GM21786 (cell line): Measurements from ENCODE around the gene OOSP4B.
"Not testable (repeated sequence)": the region's sequence is repeated elsewhere in the genome, so short reads cannot be mapped to it uniquely, and the experiment has no call there.

Experiments
- ATAC-seq: cut with Tn5 transposase; IDR thresholded peaks from one replicate; pipeline ENCODE4 v1.9.1; 2021; ENCODE audit not compliant: unreplicated experiment

The OOSP4B gene

GRCh38 chr11:60016881-60017280 is at the start of gene OOSP4B:
OOSP4B (plus strand) TSS chr11:60017181.
- no peak for ATAC-seq

GRCh38 chr11:59967677-59968394 is 49.1 kb upstream of the OOSP4B start:
- no peak for ATAC-seq

GRCh38 chr11:59968395-59968783 is 48.6 kb upstream of the OOSP4B start:
- ATAC-seq, result no peak

GRCh38 chr11:59973097-59973496 is 43.9 kb upstream of the OOSP4B start:
- no peak for ATAC-seq

- ATAC-seq, result no peak
These were observed 35.7 kb upstream of the OOSP4B start for GRCh38 chr11:59981106-59981770.

- not testable (repeated sequence) for ATAC-seq
These were observed 34.9 kb upstream of the OOSP4B start for GRCh38 chr11:59982037-59982436.

- ATAC-seq, result no peak
These were observed 33.8 kb upstream of the OOSP4B start for GRCh38 chr11:59983212-59983611.

GRCh38 chr11:59984368-59984767 is 32.6 kb upstream of the OOSP4B start:
- no peak for ATAC-seq

GRCh38 chr11:59990421-59990820 is 26.6 kb upstream of the OOSP4B start:
- ATAC-seq, result no peak

GRCh38 chr11:59992425-59992824 is 24.6 kb upstream of the OOSP4B start:
- ATAC-seq, result no peak

GRCh38 chr11:59997800-59998199 is 19.2 kb upstream of the OOSP4B start:
- no peak for ATAC-seq

GRCh38 chr11:59999691-60000090 is 17.3 kb upstream of the OOSP4B start:
- ATAC-seq, result no peak

GRCh38 chr11:60003729-60004128 is 13.3 kb upstream of the OOSP4B start:
- no peak for ATAC-seq

- ATAC-seq, result no peak
These were observed 11.6 kb upstream of the OOSP4B start for GRCh38 chr11:60005360-60005759.

GRCh38 chr11:60018058-60018457 is 1.1 kb downstream of the OOSP4B start:
- ATAC-seq, result no peak

GRCh38 chr11:60020376-60020775 is 3.4 kb downstream of the OOSP4B start:
- not testable (repeated sequence) for ATAC-seq

GRCh38 chr11:60029015-60029632 is 12.1 kb downstream of the OOSP4B start:
- ATAC-seq, result no peak

- no peak for ATAC-seq
These were observed 23.1 kb downstream of the OOSP4B start, which contains the start of gene OOSP2 for GRCh38 chr11:60040109-60040508. OOSP2 (plus strand) TSS chr11:60040409; CDS start chr11:60040460, 51 bp downstream.

GRCh38 chr11:60050422-60050821 is 33.4 kb downstream of the OOSP4B start:
- not testable (repeated sequence) for ATAC-seq

GRCh38 chr11:60050839-60051238 is 33.9 kb downstream of the OOSP4B start:
- not testable (repeated sequence) for ATAC-seq

GRCh38 chr11:60056349-60056969 is 39.5 kb downstream of the OOSP4B start, which contains the start of gene MS4A3:
MS4A3 (plus strand) TSS chr11:60056665; CDS start chr11:60061161, 4,496 bp downstream.
- ATAC-seq, result no peak
